DOHH2 (cell line): ENCODE measurements around the gene ENOX1.

Experiments used
- EZH2phosphoT487 ChIP-seq: fragments of 200-600 bp; sonication (generic); IDR thresholded peaks from 2 replicates; pipeline ENCODE4 v1.6.1; 2017; ENCODE audit warnings: borderline replicate concordance, mild to moderate bottlenecking, antibody characterized with exemption, low read length, moderate library complexity, mixed read lengths
- TF ChIP-seq, protein P1 (sequence below): fragments of 200-600 bp; sonication (generic); IDR thresholded peaks from one replicate; pipeline ENCODE4 v1.5.1; 2014; ENCODE audit warnings: antibody characterized with exemption, mild to moderate bottlenecking, low read depth, low read length; ENCODE audit not compliant: poor library complexity, severe bottlenecking

GRCh38 chr13:43346427-43346826 lies 440.3 kb downstream of the ENOX1 start:
- TF ChIP-seq, protein P1, sequence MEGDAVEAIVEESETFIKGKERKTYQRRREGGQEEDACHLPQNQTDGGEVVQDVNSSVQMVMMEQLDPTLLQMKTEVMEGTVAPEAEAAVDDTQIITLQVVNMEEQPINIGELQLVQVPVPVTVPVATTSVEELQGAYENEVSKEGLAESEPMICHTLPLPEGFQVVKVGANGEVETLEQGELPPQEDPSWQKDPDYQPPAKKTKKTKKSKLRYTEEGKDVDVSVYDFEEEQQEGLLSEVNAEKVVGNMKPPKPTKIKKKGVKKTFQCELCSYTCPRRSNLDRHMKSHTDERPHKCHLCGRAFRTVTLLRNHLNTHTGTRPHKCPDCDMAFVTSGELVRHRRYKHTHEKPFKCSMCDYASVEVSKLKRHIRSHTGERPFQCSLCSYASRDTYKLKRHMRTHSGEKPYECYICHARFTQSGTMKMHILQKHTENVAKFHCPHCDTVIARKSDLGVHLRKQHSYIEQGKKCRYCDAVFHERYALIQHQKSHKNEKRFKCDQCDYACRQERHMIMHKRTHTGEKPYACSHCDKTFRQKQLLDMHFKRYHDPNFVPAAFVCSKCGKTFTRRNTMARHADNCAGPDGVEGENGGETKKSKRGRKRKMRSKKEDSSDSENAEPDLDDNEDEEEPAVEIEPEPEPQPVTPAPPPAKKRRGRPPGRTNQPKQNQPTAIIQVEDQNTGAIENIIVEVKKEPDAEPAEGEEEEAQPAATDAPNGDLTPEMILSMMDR: no peak
- TF ChIP-seq EZH2phosphoT487: no peak
